GM18858 (cell line): ENCODE data around the gene CSAG2.

Source experiments
- ATAC-seq: cut with Tn5 transposase; IDR thresholded peaks from one replicate; pipeline ENCODE4 v1.9.1; 2021; ENCODE audit not compliant: unreplicated experiment

Gene CSAG2

GRCh38 chrX:152674135-152674534 is 34.9 kb downstream of the CSAG2 start:
- ATAC-seq, result no peak

- ATAC-seq, result no peak
Measured at GRCh38 chrX:152663086-152663485, 46.0 kb downstream of the CSAG2 start.

- no peak for ATAC-seq
Measured at GRCh38 chrX:152658302-152658701, 50.8 kb downstream of the CSAG2 start.
